GM21717 (cell line): Measurements from ENCODE around the gene YBEY.
"Not testable (repeated sequence)": the region's sequence is repeated elsewhere in the genome, so short reads cannot be mapped to it uniquely, and the experiment has no call there.

Experiments used
- ATAC-seq: cut with Tn5 transposase; IDR thresholded peaks from one replicate; pipeline ENCODE4 v1.9.1; 2021; ENCODE audit warnings: mild to moderate bottlenecking, moderate library complexity; ENCODE audit not compliant: unreplicated experiment

The YBEY gene

GRCh38 chr21:46285761-46286647 is at the start of gene YBEY:
YBEY (plus strand) TSS chr21:46286342; CDS start chr21:46286914, 572 bp downstream.
- peak; percentile 79 for ATAC-seq

DNA sequence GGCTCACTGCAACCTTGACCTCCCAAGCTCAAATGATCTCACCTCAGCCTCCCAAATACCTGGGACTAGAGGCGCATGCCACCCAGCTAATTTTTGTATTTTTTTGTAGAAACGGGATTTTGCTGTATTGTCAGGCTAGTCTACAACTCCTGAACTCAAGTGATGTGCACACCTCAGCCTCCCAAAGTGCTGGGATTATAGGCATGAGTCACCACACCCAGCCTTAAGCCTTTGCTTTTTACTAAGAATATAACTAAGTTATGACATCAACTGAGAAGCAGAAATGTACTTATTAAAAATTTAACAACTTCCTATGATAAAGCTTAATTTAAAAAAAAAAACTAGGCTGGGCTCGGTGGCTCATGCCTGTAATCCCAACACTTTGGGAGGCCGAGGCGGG is 48.7 kb upstream of the YBEY start:
- ATAC-seq: no peak

DNA sequence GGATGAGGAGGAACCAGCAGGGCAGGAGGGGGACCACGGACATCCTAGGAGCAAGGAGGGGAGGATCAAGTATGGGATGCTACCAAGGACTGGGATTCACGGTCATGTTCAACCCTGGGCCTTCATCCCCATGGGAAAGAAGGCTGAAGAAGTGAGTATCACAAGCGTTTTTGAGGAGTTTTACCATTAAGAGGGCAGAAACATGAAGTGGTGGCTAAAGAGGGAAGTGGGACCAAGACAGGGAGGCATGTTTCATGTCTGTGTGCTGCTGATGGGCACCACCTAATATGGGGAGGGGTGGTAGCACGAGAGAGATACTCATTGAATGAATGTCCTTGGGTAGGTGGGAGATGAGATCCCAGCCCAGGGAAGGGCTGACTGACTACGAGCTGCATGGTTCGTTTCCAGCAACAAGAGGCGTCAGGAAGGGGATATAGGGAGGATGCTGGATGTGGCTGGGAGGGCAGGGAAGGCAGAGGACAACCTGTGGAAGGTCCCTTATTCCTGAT is 46.3 kb upstream of the YBEY start:
- no peak for ATAC-seq

DNA sequence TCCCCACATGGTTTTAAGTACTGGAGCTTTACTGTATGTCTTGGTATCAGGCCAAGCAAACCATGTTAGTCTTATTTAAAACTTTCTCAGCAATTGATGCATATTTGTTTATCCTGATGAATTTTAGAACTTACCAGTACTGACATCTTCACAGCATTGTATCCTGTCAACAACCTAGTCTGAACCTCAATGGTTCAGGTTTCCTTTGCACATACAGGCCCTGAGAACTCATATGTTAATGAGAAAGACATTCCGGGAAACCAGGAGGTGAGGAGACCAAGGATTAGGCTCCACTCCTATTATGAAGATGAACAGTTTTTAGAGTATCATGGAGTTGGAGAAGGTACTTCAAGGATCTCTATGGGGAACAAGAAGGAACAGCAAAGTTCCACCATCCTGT is 44.6 kb upstream of the YBEY start:
- ATAC-seq: not testable (repeated sequence)

- no peak for ATAC-seq
Measured at GRCh38 chr21:46243325-46243724, 42.8 kb upstream of the YBEY start.

DNA sequence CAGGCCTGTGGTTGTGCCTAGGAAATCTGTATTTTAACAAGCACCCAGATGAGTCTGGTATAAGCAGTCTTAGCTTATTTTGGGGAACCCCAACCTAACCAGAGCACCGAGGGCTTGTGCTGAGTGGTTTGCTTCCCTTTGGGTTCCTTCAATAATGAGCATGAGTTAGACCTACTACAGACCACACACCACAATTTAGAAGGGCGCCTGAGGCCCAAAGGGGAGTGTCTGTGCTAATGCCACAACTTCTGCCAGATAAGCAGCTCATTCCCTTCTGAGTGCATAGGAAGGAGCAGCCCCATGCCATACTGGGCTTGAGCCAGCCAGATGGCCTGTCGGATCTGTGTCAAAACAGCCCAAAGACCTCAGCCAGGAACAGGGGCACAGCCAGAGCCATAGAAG is 42.2 kb upstream of the YBEY start:
- ATAC-seq: no peak

GRCh38 chr21:46244602-46245001 is 41.5 kb upstream of the YBEY start:
- no peak for ATAC-seq

DNA sequence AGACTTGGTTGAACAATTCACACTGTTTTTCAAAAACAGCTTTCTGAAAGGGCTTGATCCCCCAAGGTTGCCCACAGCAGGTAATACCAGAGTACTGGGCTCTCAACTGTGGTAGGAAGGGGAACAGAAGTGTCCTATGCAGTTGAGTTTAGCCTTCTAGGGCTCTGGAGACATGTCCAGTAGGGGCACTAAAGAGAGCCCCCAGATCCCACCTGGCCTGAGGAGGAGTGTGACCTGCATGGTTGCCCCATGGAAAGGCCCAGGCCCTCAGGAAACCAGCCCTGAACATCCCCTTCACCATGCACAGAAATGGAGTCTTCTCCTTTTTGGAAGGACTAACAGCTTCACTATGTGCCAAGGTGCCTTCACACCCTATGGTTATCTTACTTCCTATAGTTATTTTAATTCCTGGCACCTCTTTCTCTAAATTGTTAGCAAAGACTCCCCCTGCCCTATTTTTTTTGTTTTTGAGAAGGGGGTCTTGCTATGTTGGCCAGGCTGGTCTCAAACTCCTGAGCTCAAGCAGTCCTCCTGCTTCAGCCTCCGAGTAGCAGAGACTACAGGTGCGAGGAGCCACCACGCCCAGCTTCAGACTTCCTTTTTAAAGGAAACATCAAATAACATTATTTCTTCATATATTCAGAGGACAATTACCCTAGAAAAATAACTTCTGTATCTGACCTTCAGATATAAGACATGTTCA is 40.8 kb upstream of the YBEY start:
- ATAC-seq: no peak

- ATAC-seq: no peak
Measured at GRCh38 chr21:46246345-46246744, 39.8 kb upstream of the YBEY start.

DNA sequence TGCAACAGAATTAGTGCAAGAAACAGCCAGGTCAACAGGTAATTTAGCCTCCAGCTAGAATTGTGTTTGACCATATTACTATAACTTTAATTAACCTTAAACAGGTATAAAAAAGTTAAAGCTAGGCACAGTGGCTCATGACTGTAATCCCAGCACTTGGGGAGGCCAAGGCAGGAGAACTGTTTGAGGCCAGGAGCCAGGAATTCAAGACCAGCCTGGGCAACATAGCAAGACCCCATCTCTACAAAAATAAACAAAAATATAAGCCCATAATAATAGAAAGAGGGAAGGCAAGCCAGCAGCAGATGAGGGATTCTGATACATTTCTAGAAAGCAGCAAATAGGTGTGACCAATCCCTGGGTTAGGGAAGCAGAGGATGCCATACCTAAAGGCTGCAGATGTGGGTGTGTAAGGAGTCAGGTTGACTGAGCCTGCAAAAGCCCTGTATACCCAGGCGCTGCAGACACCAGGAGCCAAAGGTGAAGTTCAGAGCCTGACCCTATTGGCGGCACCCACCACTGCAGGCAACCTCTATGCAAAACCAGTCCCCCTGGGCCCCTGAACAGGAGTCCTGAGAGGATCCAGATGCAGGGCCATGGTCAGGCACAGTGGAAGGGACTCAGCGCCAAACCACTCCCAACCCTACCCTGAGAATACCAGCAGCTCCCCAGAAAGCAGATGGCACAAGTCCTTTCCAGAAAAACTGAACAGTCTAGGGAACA is 38.3 kb upstream of the YBEY start:
- ATAC-seq: no peak

DNA sequence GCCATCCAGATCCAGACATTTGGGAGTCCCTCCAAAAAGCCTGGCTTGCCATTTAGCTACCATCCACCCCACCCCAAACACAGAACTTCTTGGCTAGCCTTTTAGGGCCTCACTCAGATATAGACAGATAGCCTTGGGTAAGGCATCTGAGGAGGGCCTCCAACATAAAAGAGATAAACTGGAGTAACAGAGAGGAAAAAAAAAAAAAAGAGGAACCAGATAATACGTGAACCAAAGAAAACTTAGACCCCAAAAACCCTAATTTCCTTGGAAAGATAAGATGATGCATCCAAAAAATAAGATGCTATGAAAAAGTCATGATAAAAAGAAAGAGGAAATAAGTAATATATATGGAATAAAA is 37.7 kb upstream of the YBEY start:
- no peak for ATAC-seq

DNA sequence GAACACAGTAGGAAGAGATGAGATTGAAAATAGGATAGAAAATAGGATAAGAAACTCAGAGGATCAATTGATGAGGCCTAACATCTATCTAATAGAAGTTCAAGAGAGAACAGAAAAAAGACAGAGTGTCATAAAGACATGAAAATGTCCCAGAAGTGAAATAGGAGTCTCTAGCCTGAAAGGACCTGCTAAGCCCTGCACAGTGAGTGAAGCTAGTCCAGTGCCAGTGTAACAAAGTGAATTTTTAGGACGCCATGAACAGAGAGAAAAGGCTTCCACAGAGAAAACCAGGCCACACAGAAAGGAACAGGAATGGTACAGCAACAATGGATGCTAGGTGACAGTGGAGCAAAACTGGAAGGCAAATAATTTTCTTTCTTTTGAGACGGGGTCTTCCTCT is 37.3 kb upstream of the YBEY start:
- no peak for ATAC-seq

DNA sequence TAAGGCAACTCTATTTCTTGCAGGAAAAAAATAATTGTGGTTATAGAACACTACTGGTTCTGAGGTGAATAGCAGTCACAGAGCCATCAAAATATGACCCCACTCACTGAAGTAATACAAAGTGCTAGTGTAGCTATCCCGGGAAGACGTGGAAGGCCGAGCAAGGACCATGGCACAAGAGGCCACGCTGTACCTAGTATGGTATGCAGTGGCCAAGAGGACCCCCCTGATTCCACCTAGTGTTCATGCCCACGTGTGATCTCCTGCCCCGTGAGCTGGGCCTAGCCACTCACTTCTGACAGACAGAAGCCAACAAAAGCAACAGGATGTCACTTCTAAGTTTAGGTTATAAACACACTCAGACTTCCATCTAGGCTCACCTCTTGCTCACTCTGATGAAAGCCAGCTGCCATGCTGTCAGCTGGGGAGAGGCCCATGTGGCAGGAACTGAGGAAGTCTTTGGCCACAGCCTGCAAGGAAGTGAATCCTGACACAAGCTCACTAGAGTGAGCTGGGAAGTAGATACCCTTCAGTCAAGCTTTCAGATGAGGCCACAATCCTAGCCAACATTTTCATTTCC is 35.9 kb upstream of the YBEY start:
- ATAC-seq: no peak

- no peak for ATAC-seq
Measured at GRCh38 chr21:46252840-46253239, 33.3 kb upstream of the YBEY start.

GRCh38 chr21:46253610-46254124 is 32.5 kb upstream of the YBEY start:
- ATAC-seq: no peak

GRCh38 chr21:46254208-46254975 is 31.8 kb upstream of the YBEY start:
- no peak for ATAC-seq

DNA sequence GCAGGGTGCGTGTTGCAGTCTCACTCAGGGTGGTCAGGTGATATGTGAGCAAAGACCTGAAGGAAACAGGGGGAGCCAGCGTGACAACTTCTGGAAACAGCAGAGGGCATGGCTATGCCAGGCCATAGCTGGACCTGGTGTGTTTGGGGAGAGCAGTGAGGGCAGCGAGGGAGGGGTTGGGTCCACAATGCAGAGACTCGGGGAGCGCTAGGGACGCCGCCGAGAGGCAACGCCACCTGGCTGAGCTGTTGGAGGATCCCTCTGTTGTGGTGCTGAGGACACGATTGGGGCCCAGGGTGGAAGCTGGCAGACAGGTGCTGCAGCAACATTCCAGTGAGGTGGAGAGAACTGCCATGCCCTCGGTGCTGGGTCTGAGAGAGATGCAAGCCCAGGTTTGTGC is 31.0 kb upstream of the YBEY start:
- no peak for ATAC-seq

DNA sequence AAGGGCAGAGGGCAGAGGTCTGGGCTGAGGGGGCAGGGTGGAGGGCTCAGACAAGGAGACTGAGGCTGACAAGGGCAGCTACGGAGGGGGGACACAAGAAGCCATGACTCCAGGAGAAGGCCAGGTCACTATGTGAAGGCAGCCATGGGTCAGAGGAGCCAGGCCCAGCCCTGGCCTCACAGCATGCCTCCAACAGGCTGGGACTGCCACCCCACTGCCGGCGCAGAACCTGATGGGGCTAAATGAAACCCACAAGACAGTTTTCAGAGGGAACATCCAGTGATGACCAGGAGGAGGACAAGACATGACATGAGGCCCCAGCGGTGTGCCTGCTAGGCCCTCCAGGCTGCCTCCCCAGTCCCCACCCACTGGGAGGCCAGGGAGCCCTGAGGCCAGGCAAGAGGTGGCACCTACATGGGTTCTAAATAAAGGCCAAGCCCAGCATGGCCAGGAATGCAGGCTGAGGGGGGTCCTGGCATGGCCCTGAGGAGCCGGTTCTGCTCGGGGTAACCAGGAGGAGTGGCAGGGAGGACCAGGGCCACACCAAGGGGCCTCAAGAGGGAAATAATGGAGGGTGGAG is 30.3 kb upstream of the YBEY start:
- no peak for ATAC-seq

DNA sequence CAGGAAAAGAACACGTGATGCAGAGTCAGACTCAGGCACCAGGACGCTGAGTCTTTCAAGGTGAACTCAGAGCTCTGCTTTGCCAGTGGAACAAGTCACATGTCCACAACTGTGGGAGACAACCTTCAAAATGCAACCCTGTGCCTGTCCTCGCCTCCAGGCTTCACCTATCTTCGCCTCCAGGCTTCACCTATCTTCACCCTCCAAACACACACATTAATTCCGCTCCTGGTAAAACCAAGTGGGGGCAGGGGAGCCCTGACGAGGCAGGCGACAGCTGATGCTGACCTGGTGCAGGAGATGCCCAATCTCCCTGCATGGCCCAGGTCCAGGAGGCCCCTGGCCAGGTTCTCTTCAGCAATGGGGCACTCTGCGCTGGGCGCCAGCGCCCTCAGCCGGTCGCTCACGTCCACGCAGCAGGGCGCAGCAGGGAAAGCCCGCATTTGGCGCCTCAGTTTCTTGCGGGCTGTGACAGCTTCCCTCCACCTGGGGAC is 29.6 kb upstream of the YBEY start:
- no peak for ATAC-seq
